CD4-positive, alpha-beta T cell (primary cell): ENCODE results near the gene CGB7. TPM values are rescaled to one million over a fixed set of nuclear protein-coding genes. Genes with fewer than 3 reads are reported as not detected.
"Not testable (repeated sequence)": the region's sequence is repeated elsewhere in the genome, so short reads cannot be mapped to it uniquely, and the experiment has no call there.

Experiments used
- ATAC-seq: fragments of 200-7000 bp; cut with Tn5 transposase; one replicate; pipeline ENCODE4 v1.10.0; 2022; ENCODE audit warnings: mild to moderate bottlenecking; ENCODE audit not compliant: poor library complexity
- CTCF ChIA-PET: fragments of 350-600 bp; sonication (Branson Sonifier 250); formaldehyde crosslinking; loops from one replicate; lab custom pipeline; 2021; ENCODE audit warnings: antibody characterized with exemption, inconsistent platforms; lab: Charles Lee
- POLR2A ChIA-PET: fragments of 350-600 bp; sonication (Branson Sonifier 250); formaldehyde crosslinking; loops from one replicate; lab custom pipeline; 2021; ENCODE audit warnings: antibody characterized with exemption, inconsistent platforms; lab: Charles Lee
- DNase-seq, 14 experiments: peaks; one replicate each; pipeline ENCODE4 v3.0.0-alpha.2; 2013 to 2020; ENCODE audit warnings: mixed read lengths in 2 of 14
- H3K27ac ChIP-seq, 2 donors: one replicate each; pipeline versions ENCODE4 v1.5.1 to v1.7.0; 2013; ENCODE audit warnings: low read length in 2 of 2, low read depth in 1 of 2, mild to moderate bottlenecking in 1 of 2
- H3K27me3 ChIP-seq, 2 experiments: 1 replicate in 1 of 2; 2 replicates in 1 of 2; pipeline versions ENCODE4 v1.6.1 to v1.7.0; 2013; ENCODE audit warnings: low read length in 2 of 2, control low read depth in 1 of 2, mild to moderate bottlenecking in 1 of 2, moderate library complexity in 1 of 2; ENCODE audit not compliant: insufficient read depth in 2 of 2, control insufficient read depth in 1 of 2
- H3K36me3 ChIP-seq: one replicate; pipeline ENCODE4 v1.6.1; 2013; ENCODE audit warnings: low read length, control low read depth; ENCODE audit not compliant: insufficient read depth
- H3K4me1 ChIP-seq: one replicate; pipeline ENCODE4 v1.6.1; 2013; ENCODE audit warnings: low read length, control low read depth; ENCODE audit not compliant: insufficient read depth
- H3K4me3 ChIP-seq: one replicate; pipeline ENCODE4 v1.5.1; 2013; ENCODE audit warnings: mild to moderate bottlenecking, low read length, moderate library complexity
- H3K9me3 ChIP-seq, 2 experiments: 1 replicate in 1 of 2; 2 replicates in 1 of 2; pipeline versions ENCODE4 v1.6.1 to v1.7.0; 2013; ENCODE audit warnings: low read length in 2 of 2, mild to moderate bottlenecking in 2 of 2, control low read depth in 1 of 2, moderate library complexity in 1 of 2; ENCODE audit not compliant: control insufficient read depth in 1 of 2, insufficient read depth in 1 of 2
- H3K27ac Mint-ChIP-seq: one replicate; pipeline ENCODE4 v1.8.0; 2020; ENCODE audit warnings: mixed read lengths
- H3K27me3 Mint-ChIP-seq: one replicate; pipeline ENCODE4 v1.8.0; 2021; ENCODE audit warnings: mixed read lengths
- H3K36me3 Mint-ChIP-seq: one replicate; pipeline ENCODE4 v1.8.0; 2021; ENCODE audit warnings: low read depth, mixed read lengths
- H3K4me1 Mint-ChIP-seq: one replicate; pipeline ENCODE4 v1.8.0; 2021; ENCODE audit warnings: low read depth, mixed read lengths
- H3K4me3 Mint-ChIP-seq: one replicate; pipeline ENCODE4 v1.8.0; 2020; ENCODE audit warnings: mild to moderate bottlenecking, mixed read lengths
- H3K9me3 Mint-ChIP-seq: one replicate; pipeline ENCODE4 v1.8.0; 2020; ENCODE audit warnings: mixed read lengths
- intact Hi-C, 2 experiments: fragments of 100-400 bp; cut with DNase I in 1 of 2; cut with micrococcal nuclease in 1 of 2; formaldehyde crosslinking; loops; one replicate each; pipeline versions ENCODE4 v1.15.1 to v1.9.0; 2023 to 2025; cut with DNase I, micrococcal nuclease
- total RNA-seq, 174 experiments: library from RNA in 2 of 174; stranded (reverse) in 2 of 174; gene quantifications; one replicate each; pipeline ENCODE4 v1.2.3 and lab custom pipeline; 2021 to 2026
- TF ChIP-seq, protein P1 (sequence below): fragments of 200-600 bp; IDR thresholded peaks from one replicate; pipeline ENCODE4 v1.8.0; 2022; ENCODE audit warnings: antibody characterized with exemption, mild to moderate bottlenecking

CGB7 gene
- total RNA-seq, 2 experiments from 2014 or later = not detected

DNA sequence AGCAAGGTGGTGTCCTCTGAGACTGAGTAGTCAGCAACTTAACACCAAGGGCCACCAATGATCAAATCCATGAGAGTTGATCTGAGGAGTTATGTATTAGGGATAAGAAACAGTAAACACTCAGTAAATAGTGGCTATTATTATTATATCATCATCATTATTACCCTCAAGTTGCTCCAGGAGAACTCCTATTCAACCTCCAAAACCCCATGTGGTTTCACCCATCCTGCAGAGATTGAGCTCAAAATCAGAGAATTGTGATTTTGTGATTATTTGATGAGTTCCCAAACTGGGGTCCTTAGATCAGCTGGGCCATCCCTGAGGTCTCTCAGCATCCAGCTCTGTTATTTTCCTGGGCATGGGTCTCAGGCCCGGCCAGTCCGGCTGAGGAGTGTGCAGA lies 3.5 kb upstream of the CGB7 start:
- CTCF ChIA-PET = no interaction called here
- Histone ChIP-seq H3K27me3 (peaks cover 41 to 55% of the 10 kb centered on the region in 2 experiments), H3K4me3 (no peak overlapping the region), H3K9me3 (peaks cover 0 to 20% of the 10 kb centered on the region in 2 experiments), H3K4me1 (peaks cover 31% of the 10 kb centered on the region), H3K27ac (no peak overlapping the region), H3K36me3 (no peaks in the 10 kb centered on the region)
- ATAC-seq (no peak), DNase-seq (no peak)
- H3K4me3 Mint-ChIP-seq = no peak overlapping the region
- peaks cover 74% of the 10 kb centered on the region for H3K27me3 Mint-ChIP-seq
- no peaks in the 10 kb centered on the region for H3K9me3 Mint-ChIP-seq
- H3K27ac Mint-ChIP-seq = no peak overlapping the region
- H3K4me1 Mint-ChIP-seq = peaks cover 21% of the 10 kb centered on the region
- TF ChIP-seq, protein P1, sequence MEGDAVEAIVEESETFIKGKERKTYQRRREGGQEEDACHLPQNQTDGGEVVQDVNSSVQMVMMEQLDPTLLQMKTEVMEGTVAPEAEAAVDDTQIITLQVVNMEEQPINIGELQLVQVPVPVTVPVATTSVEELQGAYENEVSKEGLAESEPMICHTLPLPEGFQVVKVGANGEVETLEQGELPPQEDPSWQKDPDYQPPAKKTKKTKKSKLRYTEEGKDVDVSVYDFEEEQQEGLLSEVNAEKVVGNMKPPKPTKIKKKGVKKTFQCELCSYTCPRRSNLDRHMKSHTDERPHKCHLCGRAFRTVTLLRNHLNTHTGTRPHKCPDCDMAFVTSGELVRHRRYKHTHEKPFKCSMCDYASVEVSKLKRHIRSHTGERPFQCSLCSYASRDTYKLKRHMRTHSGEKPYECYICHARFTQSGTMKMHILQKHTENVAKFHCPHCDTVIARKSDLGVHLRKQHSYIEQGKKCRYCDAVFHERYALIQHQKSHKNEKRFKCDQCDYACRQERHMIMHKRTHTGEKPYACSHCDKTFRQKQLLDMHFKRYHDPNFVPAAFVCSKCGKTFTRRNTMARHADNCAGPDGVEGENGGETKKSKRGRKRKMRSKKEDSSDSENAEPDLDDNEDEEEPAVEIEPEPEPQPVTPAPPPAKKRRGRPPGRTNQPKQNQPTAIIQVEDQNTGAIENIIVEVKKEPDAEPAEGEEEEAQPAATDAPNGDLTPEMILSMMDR = no peak
- intact Hi-C loops = no loop called here
- H3K36me3 Mint-ChIP-seq = no peaks in the 10 kb centered on the region
- POLR2A ChIA-PET = no interaction called here

DNA sequence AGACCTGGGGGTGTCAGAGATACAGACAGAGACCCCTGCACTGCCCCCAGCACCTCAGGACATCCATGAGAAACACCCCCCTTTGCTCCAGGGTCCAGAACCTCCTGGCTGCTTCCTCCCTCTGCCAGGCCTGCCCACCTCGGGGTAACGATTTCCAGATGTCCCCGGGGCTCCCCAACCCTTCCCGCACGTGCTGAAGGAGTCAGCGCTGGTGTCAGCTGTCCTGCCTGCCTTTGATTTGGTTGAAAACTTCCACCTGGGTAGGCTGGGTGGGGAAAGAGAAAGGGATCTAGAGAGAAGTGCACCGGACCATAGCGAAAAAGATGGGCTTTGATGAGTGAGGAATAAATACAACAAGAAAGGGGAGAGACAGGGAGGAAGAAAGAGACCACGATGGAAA lies 1.5 kb upstream of the CGB7 start:
- ATAC-seq (no peak), DNase-seq (no peak)
- H3K36me3 ChIP-seq = no peaks in the 10 kb centered on the region
- H3K4me3 ChIP-seq = no peak overlapping the region
- Mint-ChIP-seq H3K27ac (no peak overlapping the region), H3K9me3 (no peaks in the 10 kb centered on the region), H3K4me3 (peak overlapping the region; percentile 27), H3K36me3 (no peaks in the 10 kb centered on the region), H3K4me1 (peaks cover 21% of the 10 kb centered on the region), H3K27me3 (peaks cover 60% of the 10 kb centered on the region)
- ChIA-PET CTCF (no interaction called here), POLR2A (interaction anchor here (1.5 kb wide), 1 partner anchor 65 kb away, joined by 3 read pairs; the partner anchor contains the start of gene RUVBL2)
- H3K27me3 ChIP-seq = peaks cover 28 to 37% of the 10 kb centered on the region in 2 experiments
- H3K27ac ChIP-seq = no peak overlapping the region
- H3K4me1 ChIP-seq = peaks cover 27% of the 10 kb centered on the region
- H3K9me3 ChIP-seq = peaks cover 0 to 20% of the 10 kb centered on the region in 2 experiments
- TF ChIP-seq, protein P1 = no peak
- intact Hi-C loops = loop anchor here in 1 of 2 experiments (5.0 kb wide), 1 partner anchor 42 kb away; the partner anchor contains the start of gene LHB

DNA sequence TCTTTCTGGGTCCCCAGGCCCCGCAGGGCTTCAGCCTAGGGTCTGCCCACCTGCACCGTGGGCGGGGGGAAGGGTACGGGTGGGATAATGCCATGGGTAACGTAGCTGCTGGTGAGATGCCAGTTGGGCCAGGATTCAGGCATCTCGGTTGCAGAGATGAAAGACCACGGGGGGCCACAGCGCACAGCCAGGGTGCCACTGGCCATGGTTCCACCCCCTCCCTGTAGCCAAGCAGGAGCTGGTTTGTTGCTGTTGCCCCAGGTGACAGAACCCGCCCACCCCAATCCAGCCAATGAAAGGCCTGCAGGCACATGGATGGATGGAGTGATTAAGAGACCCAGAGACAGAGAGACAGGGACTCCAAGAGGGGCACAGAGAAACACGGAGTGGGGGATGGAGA lies 1.0 kb upstream of the CGB7 start:
- intact Hi-C loops = loop anchor here in 1 of 2 experiments (5.0 kb wide), 1 partner anchor 41 kb away; the partner anchor contains the start of gene LHB
- Histone ChIP-seq H3K27me3 (peaks cover 26 to 36% of the 10 kb centered on the region in 2 experiments), H3K9me3 (peaks cover 0 to 20% of the 10 kb centered on the region in 2 experiments), H3K36me3 (no peaks in the 10 kb centered on the region), H3K4me3 (no peak overlapping the region), H3K27ac (no peak overlapping the region), H3K4me1 (peaks cover 26% of the 10 kb centered on the region)
- ATAC-seq (no peak), DNase-seq (peak in 1 of 14 experiments; percentile 29)
- Mint-ChIP-seq H3K27me3 (peaks cover 55% of the 10 kb centered on the region), H3K4me1 (peaks cover 21% of the 10 kb centered on the region), H3K36me3 (no peaks in the 10 kb centered on the region), H3K4me3 (peak overlapping the region; percentile 89), H3K9me3 (no peaks in the 10 kb centered on the region), H3K27ac (no peak overlapping the region)
- ChIA-PET POLR2A (interaction anchor here (1.5 to 2.1 kb wide), 2 partner anchors 13 to 65 kb away, joined by 3 to 4 read pairs; partner anchors contain the start of gene RUVBL2), CTCF (interaction anchor here (0.9 kb wide), 1 partner anchor 65 kb away, joined by 3 read pairs; the partner anchor contains the start of genes GYS1 and RUVBL2)
- TF ChIP-seq, protein P1 = no peak

DNA sequence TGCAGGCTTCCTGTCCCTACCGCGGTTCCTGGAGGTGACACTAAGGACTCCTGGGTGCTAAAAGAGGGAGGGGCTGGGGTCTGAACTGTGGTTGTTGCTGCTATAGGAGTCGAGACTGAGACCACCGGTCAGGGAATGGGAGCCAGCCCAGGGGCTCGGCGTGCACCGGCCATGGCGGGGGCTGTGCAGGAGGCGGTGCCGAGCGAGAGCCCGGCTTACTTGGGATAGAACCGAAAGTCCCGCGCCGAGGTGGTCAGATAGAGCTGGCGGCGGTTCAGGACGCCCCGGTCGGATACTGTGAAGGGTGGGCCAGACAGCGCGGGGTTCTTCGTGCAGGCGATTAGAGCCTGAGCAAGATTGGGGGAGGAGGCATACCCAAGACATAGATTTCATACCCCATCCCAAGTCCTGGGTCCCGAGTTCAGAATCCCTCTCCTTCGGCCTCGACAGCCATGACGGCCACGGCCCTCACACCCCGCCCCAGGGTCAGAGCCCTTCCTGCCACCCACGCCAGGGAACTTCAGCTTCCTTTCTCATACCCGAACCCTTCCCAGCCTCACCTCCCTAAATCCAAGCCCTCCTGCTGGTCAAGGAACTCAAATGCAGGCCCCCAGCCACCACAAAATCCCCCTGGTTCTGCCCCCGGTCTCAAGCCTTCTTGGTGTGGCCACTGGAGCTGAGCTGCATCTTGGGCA lies 500 bp downstream of the CGB7 start:
- H3K27me3 ChIP-seq = peaks cover 26 to 36% of the 10 kb centered on the region in 2 experiments
- H3K36me3 Mint-ChIP-seq, H3K27ac Mint-ChIP-seq, H3K36me3 ChIP-seq, H3K27ac ChIP-seq, H3K9me3 Mint-ChIP-seq: not testable (repeated sequence)
- ChIA-PET POLR2A (interaction anchor here (1.1 to 2.1 kb wide), 3 partner anchors 15 to 64 kb away, joined by 3 to 4 read pairs (median 4); partner anchors contain the start of genes GYS1 and RUVBL2), CTCF (interaction anchor here (0.5 to 2.3 kb wide), 5 partner anchors 38 to 574 kb away, joined by 3 to 8 read pairs (median 3); partner anchors contain the start of gene LIN7B)
- intact Hi-C loops = loop anchor here in 1 of 2 experiments (5.0 kb wide), 1 partner anchor 40 kb away; the partner anchor contains the start of gene LHB
- H3K9me3 ChIP-seq = peaks cover 0 to 20% of the 10 kb centered on the region in 2 experiments
- ATAC-seq (peak; percentile 12), DNase-seq (peak in 1 of 14 experiments; percentile 8)
- peak overlapping the region; percentile 89 for H3K4me3 Mint-ChIP-seq
- peak overlapping the region; percentile 59 for H3K4me3 ChIP-seq
- H3K27me3 Mint-ChIP-seq = peaks cover 51% of the 10 kb centered on the region
- peaks cover 21% of the 10 kb centered on the region for H3K4me1 Mint-ChIP-seq
- H3K4me1 ChIP-seq = peaks cover 26% of the 10 kb centered on the region
